Measurements from ENCODE around the gene FUT7.

The FUT7 gene

GRCh38 chr9:137050570-137050969, 18.7 kb upstream of the FUT7 start:
- in situ Hi-C loops (cut with HindIII; ENCODE audit: low sequenced_read_pairs), result no loop called here

GRCh38 chr9:137049544-137050449, 17.9 kb upstream of the FUT7 start:
- in situ Hi-C loops (cut with HindIII; ENCODE audit: low sequenced_read_pairs), result no loop called here

- in situ Hi-C loops (cut with HindIII; ENCODE audit: low sequenced_read_pairs), result no loop called here
Measured at GRCh38 chr9:137048655-137049543, 17.0 kb upstream of the FUT7 start.

- in situ Hi-C loops (cut with HindIII; ENCODE audit: low sequenced_read_pairs), result no loop called here
Measured at GRCh38 chr9:137046088-137046787, 14.3 kb upstream of the FUT7 start, which contains the start of gene NPDC1. NPDC1 (minus strand) TSS chr9:137046177; CDS start chr9:137045989, 188 bp downstream.

GRCh38 chr9:137045294-137046087, 13.6 kb upstream of the FUT7 start:
- in situ Hi-C loops (cut with HindIII; ENCODE audit: low sequenced_read_pairs), result no loop called here

GRCh38 chr9:137044502-137045177, 12.8 kb upstream of the FUT7 start:
- in situ Hi-C loops (cut with HindIII; ENCODE audit: low sequenced_read_pairs), result no loop called here

- in situ Hi-C loops (cut with HindIII; ENCODE audit: low sequenced_read_pairs), result no loop called here
Measured at GRCh38 chr9:137044037-137044436, 12.1 kb upstream of the FUT7 start.

GRCh38 chr9:137042751-137043727, 11.2 kb upstream of the FUT7 start:
- in situ Hi-C loops (cut with HindIII; ENCODE audit: low sequenced_read_pairs), result no loop called here

- in situ Hi-C loops (cut with HindIII; ENCODE audit: low sequenced_read_pairs), result no loop called here
Measured at GRCh38 chr9:137041124-137041523, 9.2 kb upstream of the FUT7 start.

- in situ Hi-C loops (cut with HindIII; ENCODE audit: low sequenced_read_pairs), result no loop called here
Measured at GRCh38 chr9:137040568-137040967, 8.7 kb upstream of the FUT7 start.

GRCh38 chr9:137039611-137040366, 7.9 kb upstream of the FUT7 start:
- in situ Hi-C loops (cut with HindIII; ENCODE audit: low sequenced_read_pairs), result no loop called here

GRCh38 chr9:137038916-137039315, 7.0 kb upstream of the FUT7 start:
- in situ Hi-C loops (cut with HindIII; ENCODE audit: low sequenced_read_pairs), result no loop called here

GRCh38 chr9:137037483-137037882, 5.6 kb upstream of the FUT7 start:
- in situ Hi-C loops (cut with HindIII; ENCODE audit: low sequenced_read_pairs), result no loop called here

GRCh38 chr9:137037035-137037434, 5.1 kb upstream of the FUT7 start:
- in situ Hi-C loops (cut with HindIII; ENCODE audit: low sequenced_read_pairs), result no loop called here

- in situ Hi-C loops (cut with HindIII; ENCODE audit: low sequenced_read_pairs), result no loop called here
Measured at GRCh38 chr9:137035937-137036336, 4.0 kb upstream of the FUT7 start.

GRCh38 chr9:137035507-137035834, 3.6 kb upstream of the FUT7 start:
- in situ Hi-C loops (cut with HindIII; ENCODE audit: low sequenced_read_pairs), result no loop called here

GRCh38 chr9:137034709-137035506, 3.0 kb upstream of the FUT7 start:
- in situ Hi-C loops (cut with HindIII; ENCODE audit: low sequenced_read_pairs), result no loop called here
